Erythroblast (primary cell): Measurements from ENCODE around the gene MXD1.

Source experiments
- GATA1 ChIP-seq: IDR thresholded peaks from 2 replicates; pipeline ENCODE4 v1.6.1; 2011; ENCODE audit warnings: low read depth, mild to moderate bottlenecking, control low read depth, low read length, moderate library complexity
- POLR2A ChIP-seq: IDR thresholded peaks from 2 replicates; pipeline ENCODE4 v1.6.1; 2011; ENCODE audit warnings: mild to moderate bottlenecking, low read length

DNA sequence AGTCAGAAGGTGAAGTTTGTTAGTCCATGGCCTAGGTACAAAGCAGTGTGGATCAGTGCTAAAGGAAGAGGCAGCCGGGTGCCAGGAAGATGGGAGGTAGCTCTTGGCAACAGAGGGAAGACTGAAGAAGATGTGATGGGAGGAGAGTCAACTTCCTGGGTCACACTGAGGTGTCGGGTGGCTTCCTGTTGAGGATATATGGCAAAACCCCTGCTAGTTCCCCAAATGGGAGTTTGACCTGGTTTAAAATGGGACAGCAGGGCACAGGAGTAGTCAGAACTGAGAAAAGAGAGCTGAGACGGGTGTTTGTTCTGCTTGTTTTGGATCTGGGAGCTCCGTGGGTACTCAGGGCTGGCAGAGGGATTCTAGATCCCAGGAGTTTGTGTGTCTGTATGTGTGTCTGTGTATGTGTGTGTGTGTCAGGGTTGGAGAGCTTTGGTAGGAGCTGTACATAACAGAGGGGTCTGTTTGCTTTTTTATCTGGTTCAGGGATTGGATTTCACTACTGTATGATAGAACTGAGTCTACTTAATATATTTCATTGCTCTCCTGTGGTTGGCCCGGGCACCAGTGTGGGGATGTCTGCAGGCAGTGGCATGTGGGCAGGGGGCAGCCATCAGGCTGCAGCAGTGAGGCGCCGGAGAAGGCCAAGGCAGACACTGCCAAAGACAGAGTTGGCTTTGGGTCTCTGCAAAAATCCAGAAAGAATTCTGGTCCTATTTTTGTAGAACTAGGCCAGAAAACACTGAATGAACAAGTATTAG is 17.1 kb downstream of the MXD1 start:
- TF ChIP-seq POLR2A = no peak
- TF ChIP-seq GATA1 = no peak
